K562 (cell line): ENCODE measurements around the gene PTGIR.

Source experiments
- CBX2 ChIP-seq: fragments of 200-600 bp; sonication (generic); IDR thresholded peaks from one replicate; pipeline ENCODE4 v1.6.1; 2012; ENCODE audit warnings: mild to moderate bottlenecking, low read length, inconsistent platforms; ENCODE audit not compliant: insufficient read depth, poor library complexity, severe bottlenecking
- CHD2 ChIP-seq: IDR thresholded peaks from 2 replicates; pipeline ENCODE4 v1.6.1; 2011; ENCODE audit warnings: low read depth, low read length
- CTBP1 ChIP-seq: fragments of 450-650 bp; IDR thresholded peaks from 2 replicates; pipeline ENCODE4 v1.6.1; 2016; ENCODE audit warnings: borderline replicate concordance
- TBL1XR1 ChIP-seq, 2 experiments: IDR thresholded peaks; 2 replicates each; pipeline ENCODE4 v1.6.1; 2012; ENCODE audit warnings: improper control_type of control experiment in 2 of 2, low read length in 2 of 2, mild to moderate bottlenecking in 1 of 2
- ZBTB43 ChIP-seq: sonication (generic); formaldehyde crosslinking; IDR thresholded peaks from 2 replicates; pipeline ENCODE4 v1.8.0; 2023; ENCODE audit warnings: mild to moderate bottlenecking, missing genetic modification reagents
- ZNF174 ChIP-seq: fragments of 250-450 bp; sonication (Bioruptor Pico); IDR thresholded peaks from 2 replicates; pipeline ENCODE4 v1.4.0; 2020; ENCODE audit warnings: mild to moderate bottlenecking
- TF ChIP-seq, protein P1 (sequence below), 2 experiments: fragments of 450-650 bp in 1 of 2; sonication (generic) in 1 of 2; formaldehyde crosslinking in 1 of 2; IDR thresholded peaks; 2 replicates each; pipeline versions ENCODE4 v1.7.1 to v1.9.0; 2016 to 2022; ENCODE audit warnings: inconsistent platforms in 1 of 2, mild to moderate bottlenecking in 1 of 2, missing genetic modification reagents in 1 of 2
- TF ChIP-seq, protein P2 (sequence below), 2 experiments: IDR thresholded peaks; 2 replicates each; pipeline ENCODE4 v1.6.1; 2011; ENCODE audit warnings: borderline replicate concordance in 1 of 2, control low read depth in 1 of 2, low read depth in 1 of 2, low read length in 1 of 2, mild to moderate bottlenecking in 1 of 2, mixed read lengths in 1 of 2, moderate library complexity in 1 of 2; ENCODE audit not compliant: insufficient read depth in 1 of 2, insufficient read length in 1 of 2, poor library complexity in 1 of 2, severe bottlenecking in 1 of 2; ENCODE audit errors: extremely low read depth in 1 of 2

DNA sequence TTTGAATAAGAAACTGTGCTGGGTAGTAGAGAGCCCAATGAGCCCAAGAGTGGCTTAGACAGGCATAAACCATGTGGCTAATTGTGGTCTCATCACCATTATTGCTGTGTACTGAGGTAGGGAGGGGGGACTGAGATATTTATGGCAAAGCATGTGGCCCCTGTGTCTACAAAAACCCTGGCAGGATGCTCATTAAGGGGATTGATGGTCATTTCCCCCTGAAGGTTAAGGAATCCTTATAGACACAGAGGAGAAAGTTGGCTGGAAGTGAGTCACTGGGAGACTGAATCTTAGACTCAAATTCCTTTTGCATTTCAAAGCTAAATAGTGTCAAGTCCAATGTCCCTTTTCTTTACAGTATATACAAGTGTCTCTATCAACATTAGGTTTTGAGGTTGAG lies 45.9 kb upstream of the PTGIR start:
- TF ChIP-seq CBX2, result no peak
- no peak for TF ChIP-seq CHD2
- TF ChIP-seq, protein P1, sequence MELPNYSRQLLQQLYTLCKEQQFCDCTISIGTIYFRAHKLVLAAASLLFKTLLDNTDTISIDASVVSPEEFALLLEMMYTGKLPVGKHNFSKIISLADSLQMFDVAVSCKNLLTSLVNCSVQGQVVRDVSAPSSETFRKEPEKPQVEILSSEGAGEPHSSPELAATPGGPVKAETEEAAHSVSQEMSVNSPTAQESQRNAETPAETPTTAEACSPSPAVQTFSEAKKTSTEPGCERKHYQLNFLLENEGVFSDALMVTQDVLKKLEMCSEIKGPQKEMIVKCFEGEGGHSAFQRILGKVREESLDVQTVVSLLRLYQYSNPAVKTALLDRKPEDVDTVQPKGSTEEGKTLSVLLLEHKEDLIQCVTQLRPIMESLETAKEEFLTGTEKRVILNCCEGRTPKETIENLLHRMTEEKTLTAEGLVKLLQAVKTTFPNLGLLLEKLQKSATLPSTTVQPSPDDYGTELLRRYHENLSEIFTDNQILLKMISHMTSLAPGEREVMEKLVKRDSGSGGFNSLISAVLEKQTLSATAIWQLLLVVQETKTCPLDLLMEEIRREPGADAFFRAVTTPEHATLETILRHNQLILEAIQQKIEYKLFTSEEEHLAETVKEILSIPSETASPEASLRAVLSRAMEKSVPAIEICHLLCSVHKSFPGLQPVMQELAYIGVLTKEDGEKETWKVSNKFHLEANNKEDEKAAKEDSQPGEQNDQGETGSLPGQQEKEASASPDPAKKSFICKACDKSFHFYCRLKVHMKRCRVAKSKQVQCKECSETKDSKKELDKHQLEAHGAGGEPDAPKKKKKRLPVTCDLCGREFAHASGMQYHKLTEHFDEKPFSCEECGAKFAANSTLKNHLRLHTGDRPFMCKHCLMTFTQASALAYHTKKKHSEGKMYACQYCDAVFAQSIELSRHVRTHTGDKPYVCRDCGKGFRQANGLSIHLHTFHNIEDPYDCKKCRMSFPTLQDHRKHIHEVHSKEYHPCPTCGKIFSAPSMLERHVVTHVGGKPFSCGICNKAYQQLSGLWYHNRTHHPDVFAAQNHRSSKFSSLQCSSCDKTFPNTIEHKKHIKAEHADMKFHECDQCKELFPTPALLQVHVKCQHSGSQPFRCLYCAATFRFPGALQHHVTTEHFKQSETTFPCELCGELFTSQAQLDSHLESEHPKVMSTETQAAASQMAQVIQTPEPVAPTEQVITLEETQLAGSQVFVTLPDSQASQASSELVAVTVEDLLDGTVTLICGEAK (IDR thresholded peaks at IDR 0.05), result no peak
- TF ChIP-seq, protein P1 (CRISPR knock-in tag; IDR thresholded peaks at IDR 0.05), result no peak
- TF ChIP-seq, protein P2, sequence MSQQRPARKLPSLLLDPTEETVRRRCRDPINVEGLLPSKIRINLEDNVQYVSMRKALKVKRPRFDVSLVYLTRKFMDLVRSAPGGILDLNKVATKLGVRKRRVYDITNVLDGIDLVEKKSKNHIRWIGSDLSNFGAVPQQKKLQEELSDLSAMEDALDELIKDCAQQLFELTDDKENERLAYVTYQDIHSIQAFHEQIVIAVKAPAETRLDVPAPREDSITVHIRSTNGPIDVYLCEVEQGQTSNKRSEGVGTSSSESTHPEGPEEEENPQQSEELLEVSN (IDR thresholded peaks at IDR 0.05; ENCODE audit: borderline replicate concordance in 1 of 2, extremely low read depth in 1 of 2, insufficient read depth in 1 of 2, insufficient read length in 1 of 2, low read depth in 1 of 2, low read length in 1 of 2, poor library complexity in 1 of 2, severe bottlenecking in 1 of 2), result no peak
- no peak for TF ChIP-seq TBL1XR1 (IDR thresholded peaks at IDR 0.05; ENCODE audit: low read length in 2 of 2)
- no peak for TF ChIP-seq ZBTB43 (CRISPR knock-in tag)
- no peak for TF ChIP-seq ZNF174 (CRISPR knock-in tag)
- TF ChIP-seq CTBP1, result no peak
